ENCODE data around the gene NDUFB2. TPM values are rescaled to one million over a fixed set of nuclear protein-coding genes. Genes with fewer than 3 reads are reported as not detected.
"Not testable (repeated sequence)": the region's sequence is repeated elsewhere in the genome, so short reads cannot be mapped to it uniquely, and the experiment has no call there.

Gene NDUFB2
- polyA plus RNA-seq, 4 donors: 171 to 779 (median 479) TPM

- H3K27ac ChIP-seq (ENCODE audit: low read depth in 1 of 3, low read length in 2 of 3): no peak overlapping the region
- no peaks in the 10 kb centered on the region for H3K4me1 ChIP-seq (ENCODE audit: control insufficient read depth in 3 of 3, insufficient read depth in 2 of 3, low read depth in 1 of 3, low read length in 2 of 3)
- H3K27me3 ChIP-seq (ENCODE audit: control insufficient read depth in 3 of 3, insufficient read depth in 3 of 3, low read length in 3 of 3): no peaks in the 10 kb centered on the region
- DNase-seq (no peak), FAIRE-seq (no peak)
- H3K9me3 ChIP-seq (ENCODE audit: control insufficient read depth in 2 of 2, insufficient read depth in 1 of 2, low read depth in 1 of 2, low read length in 1 of 2): no peaks in the 10 kb centered on the region
- H3K4me3 ChIP-seq (ENCODE audit: low read depth in 1 of 3, low read length in 3 of 3): no peak overlapping the region
- H3K36me3 ChIP-seq (ENCODE audit: control insufficient read depth in 3 of 3, insufficient read depth in 2 of 3, low read depth in 1 of 3, low read length in 3 of 3): peaks cover 0 to 56% (median 0%) of the 10 kb centered on the region in 3 donors
- WGBS, 3 donors: 93 to 97% (median 95%) methylated on average over 16 of the region's 16 CpGs
Observed at GRCh38 chr7:140689199-140690152, 7.0 kb upstream of the NDUFB2 start.

GRCh38 chr7:140691376-140692045, 5.0 kb upstream of the NDUFB2 start:
- Histone ChIP-seq H3K27ac (ENCODE audit: low read depth in 1 of 3, low read length in 2 of 3) (no peak overlapping the region), H3K4me1 (ENCODE audit: control insufficient read depth in 3 of 3, insufficient read depth in 2 of 3, low read depth in 1 of 3, low read length in 2 of 3) (peaks cover 0 to 5% (median 0%) of the 10 kb centered on the region in 3 donors), H3K9me3 (ENCODE audit: control insufficient read depth in 2 of 2, insufficient read depth in 1 of 2, low read depth in 1 of 2, low read length in 1 of 2) (no peaks in the 10 kb centered on the region), H3K36me3 (ENCODE audit: control insufficient read depth in 3 of 3, insufficient read depth in 2 of 3, low read depth in 1 of 3, low read length in 3 of 3) (peaks cover 0 to 54% (median 0%) of the 10 kb centered on the region in 3 donors), H3K27me3 (ENCODE audit: control insufficient read depth in 3 of 3, insufficient read depth in 3 of 3, low read length in 3 of 3) (no peaks in the 10 kb centered on the region), H3K4me3 (ENCODE audit: low read depth in 1 of 3, low read length in 3 of 3) (no peak overlapping the region)
- whole genome bisulfite sequencing, 3 donors: 93 to 96% (median 93%) methylated on average over 12 of the region's 12 CpGs
- DNase-seq (no peak), FAIRE-seq (no peak)

GRCh38 chr7:140693849-140694248, 2.7 kb upstream of the NDUFB2 start:
- peaks cover 0 to 37% (median 0%) of the 10 kb centered on the region in 3 donors for H3K36me3 ChIP-seq (ENCODE audit: control insufficient read depth in 3 of 3, insufficient read depth in 2 of 3, low read depth in 1 of 3, low read length in 3 of 3)
- not testable (repeated sequence) for H3K27ac ChIP-seq (ENCODE audit: low read depth in 1 of 3, low read length in 2 of 3); H3K4me3 ChIP-seq (ENCODE audit: low read depth in 1 of 3, low read length in 3 of 3); H3K9me3 ChIP-seq (ENCODE audit: control insufficient read depth in 2 of 2, insufficient read depth in 1 of 2, low read depth in 1 of 2, low read length in 1 of 2); FAIRE-seq; DNase-seq; H3K27me3 ChIP-seq (ENCODE audit: control insufficient read depth in 3 of 3, insufficient read depth in 3 of 3, low read length in 3 of 3)
- WGBS, 3 donors: 95 to 99% (median 96%) methylated on average over 10 of the region's 10 CpGs
- peaks cover 0 to 16% (median 0%) of the 10 kb centered on the region in 3 donors for H3K4me1 ChIP-seq (ENCODE audit: control insufficient read depth in 3 of 3, insufficient read depth in 2 of 3, low read depth in 1 of 3, low read length in 2 of 3)

- Histone ChIP-seq H3K36me3 (ENCODE audit: control insufficient read depth in 3 of 3, insufficient read depth in 2 of 3, low read depth in 1 of 3, low read length in 3 of 3) (peaks cover 0 to 36% (median 0%) of the 10 kb centered on the region in 3 donors), H3K9me3 (ENCODE audit: control insufficient read depth in 2 of 2, insufficient read depth in 1 of 2, low read depth in 1 of 2, low read length in 1 of 2) (no peaks in the 10 kb centered on the region), H3K4me1 (ENCODE audit: control insufficient read depth in 3 of 3, insufficient read depth in 2 of 3, low read depth in 1 of 3, low read length in 2 of 3) (peaks cover 0 to 16% (median 0%) of the 10 kb centered on the region in 3 donors), H3K27ac (ENCODE audit: low read depth in 1 of 3, low read length in 2 of 3) (no peak overlapping the region), H3K27me3 (ENCODE audit: control insufficient read depth in 3 of 3, insufficient read depth in 3 of 3, low read length in 3 of 3) (no peaks in the 10 kb centered on the region), H3K4me3 (ENCODE audit: low read depth in 1 of 3, low read length in 3 of 3) (no peak overlapping the region)
- no peak for DNase-seq
- FAIRE-seq: no peak
- WGBS, 3 donors: 88 to 90% (median 88%) methylated on average over 6 of the region's 6 CpGs
Observed at GRCh38 chr7:140694592-140694991, 1.9 kb upstream of the NDUFB2 start.

- DNase-seq (no peak), FAIRE-seq (no peak)
- Histone ChIP-seq H3K4me1 (ENCODE audit: control insufficient read depth in 3 of 3, insufficient read depth in 2 of 3, low read depth in 1 of 3, low read length in 2 of 3) (peaks cover 0 to 16% (median 0%) of the 10 kb centered on the region in 3 donors), H3K27me3 (ENCODE audit: control insufficient read depth in 3 of 3, insufficient read depth in 3 of 3, low read length in 3 of 3) (no peaks in the 10 kb centered on the region), H3K9me3 (ENCODE audit: control insufficient read depth in 2 of 2, insufficient read depth in 1 of 2, low read depth in 1 of 2, low read length in 1 of 2) (no peaks in the 10 kb centered on the region), H3K36me3 (ENCODE audit: control insufficient read depth in 3 of 3, insufficient read depth in 2 of 3, low read depth in 1 of 3, low read length in 3 of 3) (peaks cover 0 to 30% (median 0%) of the 10 kb centered on the region in 3 donors), H3K4me3 (ENCODE audit: low read depth in 1 of 3, low read length in 3 of 3) (no peak overlapping the region), H3K27ac (ENCODE audit: low read depth in 1 of 3, low read length in 2 of 3) (peak overlapping the region in 1 of 3 donors; percentile 99)
- 93 to 97% (median 95%) methylated on average over 11 of the region's 11 CpGs for WGBS, 3 donors
Observed at GRCh38 chr7:140695381-140695780, 1.1 kb upstream of the NDUFB2 start.

- no peaks in the 10 kb centered on the region for H3K27me3 ChIP-seq (ENCODE audit: control insufficient read depth in 3 of 3, insufficient read depth in 3 of 3, low read length in 3 of 3)
- FAIRE-seq (no peak), DNase-seq (peak; percentile 16 to 94)
- peak overlapping the region in 2 of 3 donors; percentile 97 to 99 for H3K27ac ChIP-seq (ENCODE audit: low read depth in 1 of 3, low read length in 2 of 3)
- WGBS, 3 donors: 17 to 24% (median 23%) methylated on average over 23 of the region's 23 CpGs
- H3K4me1 ChIP-seq (ENCODE audit: control insufficient read depth in 3 of 3, insufficient read depth in 2 of 3, low read depth in 1 of 3, low read length in 2 of 3): peaks cover 0 to 16% (median 0%) of the 10 kb centered on the region in 3 donors
- H3K9me3 ChIP-seq (ENCODE audit: control insufficient read depth in 2 of 2, insufficient read depth in 1 of 2, low read depth in 1 of 2, low read length in 1 of 2): no peaks in the 10 kb centered on the region
- H3K36me3 ChIP-seq (ENCODE audit: control insufficient read depth in 3 of 3, insufficient read depth in 2 of 3, low read depth in 1 of 3, low read length in 3 of 3): peaks cover 0 to 26% (median 0%) of the 10 kb centered on the region in 3 donors
- peak overlapping the region; percentile 81 to 86 (median 81) for H3K4me3 ChIP-seq (ENCODE audit: low read depth in 1 of 3, low read length in 3 of 3)
Observed at GRCh38 chr7:140696024-140696679, 356 bp upstream of the NDUFB2 start.

- Histone ChIP-seq H3K9me3 (ENCODE audit: control insufficient read depth in 2 of 2, insufficient read depth in 1 of 2, low read depth in 1 of 2, low read length in 1 of 2) (no peaks in the 10 kb centered on the region), H3K27ac (ENCODE audit: low read depth in 1 of 3, low read length in 2 of 3) (peak overlapping the region; percentile 88 to 99 (median 97)), H3K4me3 (ENCODE audit: low read depth in 1 of 3, low read length in 3 of 3) (peak overlapping the region; percentile 81 to 86 (median 81)), H3K4me1 (ENCODE audit: control insufficient read depth in 3 of 3, insufficient read depth in 2 of 3, low read depth in 1 of 3, low read length in 2 of 3) (peaks cover 0 to 16% (median 0%) of the 10 kb centered on the region in 3 donors), H3K27me3 (ENCODE audit: control insufficient read depth in 3 of 3, insufficient read depth in 3 of 3, low read length in 3 of 3) (no peaks in the 10 kb centered on the region), H3K36me3 (ENCODE audit: control insufficient read depth in 3 of 3, insufficient read depth in 2 of 3, low read depth in 1 of 3, low read length in 3 of 3) (peaks cover 0 to 17% (median 0%) of the 10 kb centered on the region in 3 donors)
- no peak for DNase-seq
- 23 to 25% (median 24%) methylated on average over 23 to 24 of the region's 24 CpGs for WGBS, 3 donors
- FAIRE-seq: no peak
Observed at GRCh38 chr7:140697447-140698143, 1.1 kb downstream of the NDUFB2 start.
